ENCODE measurements around the gene ADRA2B. TPM values are rescaled to one million over a fixed set of nuclear protein-coding genes. Genes with fewer than 3 reads are reported as not detected.
A peak's percentile ranks its signal among the peaks of the same experiment; 100 is the strongest.

ADRA2B gene
- polyA plus RNA-seq, 3 donors: 1.6 TPM; not detected in 2

DNA sequence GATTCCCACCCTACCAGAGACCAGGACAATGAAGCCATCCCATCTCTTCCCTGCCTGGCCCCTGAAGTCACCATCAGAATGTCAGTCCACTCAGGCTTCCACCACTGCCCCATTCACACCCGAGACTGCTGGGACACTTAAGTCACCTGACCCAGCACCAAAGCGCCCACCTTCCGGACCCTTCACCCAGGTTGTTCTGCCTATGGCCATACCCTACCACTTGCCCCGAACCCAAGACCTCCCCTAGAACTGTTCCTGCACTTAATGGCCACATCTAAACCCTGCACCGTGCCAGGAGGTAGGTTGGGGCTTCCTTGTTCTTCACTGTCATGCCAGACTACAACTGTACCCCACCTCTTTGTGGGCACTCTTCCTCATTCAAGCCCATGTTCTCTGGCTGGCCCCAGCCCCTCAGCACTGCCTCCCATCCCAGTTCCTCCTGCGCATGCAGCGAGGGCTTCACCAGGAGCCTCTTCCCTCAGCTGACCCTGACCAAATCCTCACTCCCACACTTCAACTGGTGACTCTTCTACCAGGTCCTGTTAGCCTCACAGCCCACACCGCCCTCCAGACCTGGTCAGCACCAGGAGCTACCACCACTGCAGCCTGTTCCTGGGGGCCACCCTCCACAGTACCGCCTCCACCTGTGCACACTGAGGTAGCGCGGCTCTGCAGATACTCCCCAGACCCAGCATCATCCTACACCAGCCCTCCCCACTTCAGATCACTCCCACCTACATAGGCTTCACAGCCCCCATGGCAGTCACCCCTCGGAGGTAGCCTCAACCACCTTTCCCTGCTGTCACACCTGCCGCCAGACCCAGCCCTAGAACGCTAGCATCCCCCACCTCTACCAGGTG is 8.3 kb upstream of the ADRA2B start:
- no peaks in the 10 kb centered on the region for H4K20me1 ChIP-seq (ENCODE audit: insufficient read depth, low read length)
- H3K27ac Mint-ChIP-seq: no peak overlapping the region
- H3K9me3 Mint-ChIP-seq: peaks cover 0 to 3% (median 0%) of the 10 kb centered on the region in 7 donors
- H3K4me3 Mint-ChIP-seq: peak overlapping the region in 1 of 2 donors; percentile 12
- TF ChIP-seq CTCF (IDR thresholded peaks at IDR 0.05): no peak
- no peak overlapping the region for H3K4me3 ChIP-seq (replicated peaks in 1 of 3; ENCODE audit: low read depth in 2 of 3, low read length in 3 of 3)
- H2AFZ ChIP-seq (ENCODE audit: insufficient read depth, low read depth, low read length, poor library complexity, severe bottlenecking): no peak overlapping the region
- peaks cover 6% of the 10 kb centered on the region for H3K4me1 Mint-ChIP-seq
- intact Hi-C loops (cut with micrococcal nuclease): no loop called here
- DNase-seq: no peak
- no peaks in the 10 kb centered on the region for H3K36me3 ChIP-seq (replicated peaks in 1 of 2; ENCODE audit: control insufficient read depth in 1 of 2, insufficient read depth in 2 of 2, low read length in 2 of 2)
- no peak overlapping the region for H3K9ac ChIP-seq (ENCODE audit: insufficient read depth, low read length, poor library complexity, severe bottlenecking)
- peaks cover 0 to 6% of the 10 kb centered on the region in 2 donors for H3K27me3 ChIP-seq (ENCODE audit: control insufficient read depth in 2 of 2, insufficient read depth in 2 of 2, low read length in 2 of 2)
- H3K79me2 ChIP-seq (ENCODE audit: insufficient read depth, low read length): no peaks in the 10 kb centered on the region
- no peak overlapping the region for H3K4me2 ChIP-seq (replicated peaks; ENCODE audit: extremely low read depth, low read length, poor library complexity, severe bottlenecking)
- 93% methylated on average over 14 of the region's 14 CpGs for WGBS (ENCODE audit: insufficient coverage)
- no peak overlapping the region for H3K27ac ChIP-seq (ENCODE audit: low read depth in 1 of 2, low read length in 2 of 2)
- H3K36me3 Mint-ChIP-seq: no peaks in the 10 kb centered on the region
- no peaks in the 10 kb centered on the region for H3K9me3 ChIP-seq (replicated peaks in 1 of 2; ENCODE audit: control insufficient read depth in 1 of 2, insufficient read depth in 1 of 2, low read length in 2 of 2)
- H3K4me1 ChIP-seq (ENCODE audit: control insufficient read depth in 1 of 2, insufficient read depth in 2 of 2, low read length in 2 of 2): no peaks in the 10 kb centered on the region
- peaks cover 12 to 23% (median 17%) of the 10 kb centered on the region in 3 donors for H3K27me3 Mint-ChIP-seq (ENCODE audit: low read depth in 3 of 3)

DNA sequence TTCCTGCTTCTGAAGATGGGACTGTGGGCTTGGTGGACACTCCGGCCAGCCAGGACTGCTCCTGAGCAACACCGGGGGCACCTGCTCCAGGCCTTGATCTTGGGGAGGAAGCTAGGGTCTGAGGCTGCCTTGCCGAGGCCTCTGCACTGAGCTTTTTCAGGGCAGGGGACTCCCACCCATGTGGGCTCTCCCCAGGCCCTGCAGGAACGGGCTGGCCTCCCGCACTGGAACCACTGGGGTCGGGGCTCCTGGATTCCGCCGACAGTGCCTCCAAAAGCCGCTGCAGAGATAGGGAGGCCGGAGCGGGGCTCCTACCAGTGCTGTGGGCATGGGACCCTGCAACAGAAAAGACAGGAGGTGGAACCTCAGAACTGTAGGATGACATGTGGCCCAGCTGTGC is 7.6 kb upstream of the ADRA2B start:
- no peak for TF ChIP-seq CTCF (IDR thresholded peaks at IDR 0.05)
- 98% methylated on average over 10 of the region's 11 CpGs for WGBS (ENCODE audit: insufficient coverage)
- Histone ChIP-seq H3K4me3 (replicated peaks in 1 of 3; ENCODE audit: low read depth in 2 of 3, low read length in 3 of 3) (no peak overlapping the region), H3K4me2 (replicated peaks; ENCODE audit: extremely low read depth, low read length, poor library complexity, severe bottlenecking) (no peak overlapping the region), H3K9me3 (replicated peaks in 1 of 2; ENCODE audit: control insufficient read depth in 1 of 2, insufficient read depth in 1 of 2, low read length in 2 of 2) (no peaks in the 10 kb centered on the region), H3K9ac (ENCODE audit: insufficient read depth, low read length, poor library complexity, severe bottlenecking) (no peak overlapping the region), H3K27me3 (ENCODE audit: control insufficient read depth in 2 of 2, insufficient read depth in 2 of 2, low read length in 2 of 2) (peaks cover 0 to 11% of the 10 kb centered on the region in 2 donors), H3K36me3 (replicated peaks in 1 of 2; ENCODE audit: control insufficient read depth in 1 of 2, insufficient read depth in 2 of 2, low read length in 2 of 2) (no peaks in the 10 kb centered on the region), H4K20me1 (ENCODE audit: insufficient read depth, low read length) (no peaks in the 10 kb centered on the region), H3K4me1 (ENCODE audit: control insufficient read depth in 1 of 2, insufficient read depth in 2 of 2, low read length in 2 of 2) (no peaks in the 10 kb centered on the region), H3K27ac (ENCODE audit: low read depth in 1 of 2, low read length in 2 of 2) (no peak overlapping the region), H3K79me2 (ENCODE audit: insufficient read depth, low read length) (no peaks in the 10 kb centered on the region), H2AFZ (ENCODE audit: insufficient read depth, low read depth, low read length, poor library complexity, severe bottlenecking) (no peak overlapping the region)
- peaks cover 12 to 27% (median 17%) of the 10 kb centered on the region in 3 donors for H3K27me3 Mint-ChIP-seq (ENCODE audit: low read depth in 3 of 3)
- no peak for DNase-seq
- H3K27ac Mint-ChIP-seq: no peak overlapping the region
- H3K9me3 Mint-ChIP-seq: peaks cover 0 to 3% (median 0%) of the 10 kb centered on the region in 7 donors
- H3K4me1 Mint-ChIP-seq: peaks cover 6% of the 10 kb centered on the region
- intact Hi-C loops (cut with micrococcal nuclease): no loop called here
- H3K36me3 Mint-ChIP-seq: no peaks in the 10 kb centered on the region
- H3K4me3 Mint-ChIP-seq: no peak overlapping the region

All from CD14-positive monocyte (primary cell).